Measurements from ENCODE around the gene SHISAL2A. TPM values are rescaled to one million over a fixed set of nuclear protein-coding genes. Genes with fewer than 3 reads are reported as not detected.

Gene SHISAL2A
- total and polyA plus RNA-seq, 2 of the 8 experiments (the other 6 are each of a cell fraction or from before 2014, with no cell fraction given): 0.74 to 2.1 TPM

GRCh38 chr1:52637946-52638345 is 5.0 kb downstream of the SHISAL2A start:
- H3K14ac ChIP-seq (ENCODE audit: insufficient read length): no peak overlapping the region
- TF ChIP-seq GTF2F1 (IDR thresholded peaks at IDR 0.05; ENCODE audit: borderline replicate concordance, low read depth, low read length) (no peak), USF2 (IDR thresholded peaks at IDR 0.05; ENCODE audit: low read length) (no peak), JUND (IDR thresholded peaks at IDR 0.05; ENCODE audit: low read length) (no peak), POLR2AphosphoS5 (IDR thresholded peaks at IDR 0.05; ENCODE audit: low read depth, low read length) (no peak), RBBP5 (IDR thresholded peaks at IDR 0.05; ENCODE audit: borderline replicate concordance, low read depth, low read length) (no peak), ASH2L (IDR thresholded peaks at IDR 0.05; ENCODE audit: low read length) (no peak), GABPA (IDR thresholded peaks at IDR 0.05; ENCODE audit: borderline replicate concordance, insufficient read depth, low read length) (no peak)
- peaks cover 12 to 21% (median 19%) of the 10 kb centered on the region in 4 experiments for H3K27me3 ChIP-seq (replicated peaks in 1 of 4; ENCODE audit: control insufficient read depth in 3 of 4, extremely low read depth in 1 of 4, insufficient read depth in 3 of 4, low read length in 3 of 4)
- H4K20me1 ChIP-seq (replicated peaks in 1 of 2; ENCODE audit: control insufficient read depth in 1 of 2, insufficient read depth in 2 of 2, low read length in 2 of 2): no peaks in the 10 kb centered on the region
- H2BK5ac ChIP-seq (ENCODE audit: low read depth, low read length): no peak overlapping the region
- H3K4me3 ChIP-seq (ENCODE audit: extremely low read depth in 1 of 4, insufficient read depth in 2 of 4, low read depth in 3 of 4, low read length in 4 of 4): no peak overlapping the region
- H4K91ac ChIP-seq (replicated peaks; ENCODE audit: insufficient read length, low read length): no peak overlapping the region
- no peak for FAIRE-seq
- WGBS, 2 experiments (ENCODE audit: extremely low coverage in 1 of 2, insufficient coverage in 1 of 2, insufficient read length in 1 of 2, insufficient replicate concordance in 2 of 2, low coverage in 1 of 2, low lambda C conversion rate in 2 of 2, missing lambda C conversion rate in 1 of 2): 92% methylated on average over 4 of the region's 4 CpGs; no CpG with 5 or more reads in 1 of the 2 experiments
- H3K4me1 ChIP-seq (replicated peaks in 1 of 4; ENCODE audit: control insufficient read depth in 3 of 4, insufficient read depth in 4 of 4, low read length in 3 of 4): peaks cover 0 to 4% (median 1%) of the 10 kb centered on the region in 4 experiments; a peak in 3 of 7 replicates
- H3K9ac ChIP-seq (replicated peaks in 1 of 4; ENCODE audit: extremely low read depth in 1 of 4, low read depth in 3 of 4, low read length in 3 of 4): no peak overlapping the region
- no peak overlapping the region for H2BK15ac ChIP-seq (ENCODE audit: low read length)
- H2AK5ac ChIP-seq (ENCODE audit: low read depth, low read length): no peak overlapping the region
- H2AFZ ChIP-seq (ENCODE audit: low read length): no peak overlapping the region
- no peak overlapping the region for H3K56ac ChIP-seq (replicated peaks; ENCODE audit: insufficient read length, low read depth, low read length)
- H3K23me2 ChIP-seq (ENCODE audit: low read depth, low read length): peaks cover 7% of the 10 kb centered on the region; the same call in 1 of the 2 replicates
- CTCF ChIA-PET (ENCODE audit: partially characterized antibody): interaction anchor here (1.5 kb wide), 1 partner anchor 12 kb away, joined by 3 read pairs; no protein-coding TSS in a partner anchor
- POLR2A ChIA-PET (ENCODE audit: partially characterized antibody): no interaction called here
- H3K18ac ChIP-seq (ENCODE audit: extremely low read depth, low read length): no peak overlapping the region
- H2BK20ac ChIP-seq (ENCODE audit: low read length): no peak overlapping the region
- H3K79me2 ChIP-seq (ENCODE audit: control insufficient read depth in 1 of 2, insufficient read depth in 2 of 2, low read length in 2 of 2): no peaks in the 10 kb centered on the region
- no peak overlapping the region for H3K4me2 ChIP-seq (ENCODE audit: insufficient read depth in 1 of 2, low read depth in 2 of 2, low read length in 2 of 2)
- no peak overlapping the region; the same call in 1 of the 2 replicates for H4K8ac ChIP-seq (ENCODE audit: extremely low read depth, insufficient read depth, low read length)
- no peak overlapping the region for H3K27ac ChIP-seq (ENCODE audit: low read depth, low read length)
- no peak overlapping the region for H3K23ac ChIP-seq (ENCODE audit: insufficient read length)
- H2BK120ac ChIP-seq (replicated peaks; ENCODE audit: low read depth, low read length): no peak overlapping the region
- H2BK12ac ChIP-seq (ENCODE audit: low read depth, low read length): 0 out of 2 replicates have a peak overlapping the region, but pooled peaks have one; percentile 43
- H3K36me3 ChIP-seq (ENCODE audit: control insufficient read depth in 2 of 4, insufficient read depth in 4 of 4, low read length in 3 of 4): no peaks in the 10 kb centered on the region
- no peaks in the 10 kb centered on the region for H3K9me3 ChIP-seq (ENCODE audit: insufficient read depth in 2 of 2, low read depth in 1 of 2, low read length in 1 of 2)
- H4K5ac ChIP-seq (ENCODE audit: insufficient read length, low read depth, low read length): no peak overlapping the region
- H3K4ac ChIP-seq (replicated peaks; ENCODE audit: insufficient read length, low read depth, low read length): no peak overlapping the region
- no peak for DNase-seq (ENCODE audit: low read depth in 1 of 2, low spot score in 2 of 2)
- H3K79me1 ChIP-seq (ENCODE audit: low read depth, low read length): no peaks in the 10 kb centered on the region

Measured in H1 (cell line).